Endothelial cell (in vitro differentiated cells): ENCODE results near the gene PCDHGA2. TPM values are rescaled to one million over a fixed set of nuclear protein-coding genes. Genes with fewer than 3 reads are reported as not detected.
"Not testable (repeated sequence)": the region's sequence is repeated elsewhere in the genome, so short reads cannot be mapped to it uniquely, and the experiment has no call there.

Experiments
- DNase-seq: peaks from one replicate; pipeline ENCODE4 v3.0.0; 2021; ENCODE audit warnings: low spot score
- H3K27ac Mint-ChIP-seq: one replicate; pipeline ENCODE4 v1.8.0; 2021; ENCODE audit warnings: mixed read lengths, inconsistent platforms; ENCODE audit not compliant: unreplicated experiment
- H3K27me3 Mint-ChIP-seq: one replicate; pipeline ENCODE4 v1.8.0; 2021; ENCODE audit warnings: mild to moderate bottlenecking, moderate library complexity, mixed read lengths, inconsistent platforms; ENCODE audit not compliant: unreplicated experiment
- H3K36me3 Mint-ChIP-seq: one replicate; pipeline ENCODE4 v1.8.0; 2021; ENCODE audit warnings: mild to moderate bottlenecking, low read depth, mixed read lengths, inconsistent platforms; ENCODE audit not compliant: unreplicated experiment
- H3K4me1 Mint-ChIP-seq: one replicate; pipeline ENCODE4 v1.8.0; 2021; ENCODE audit warnings: mild to moderate bottlenecking, mixed read lengths, inconsistent platforms; ENCODE audit not compliant: unreplicated experiment
- H3K4me3 Mint-ChIP-seq: one replicate; pipeline ENCODE4 v1.8.0; 2021; ENCODE audit warnings: mild to moderate bottlenecking, mixed read lengths, inconsistent platforms; ENCODE audit not compliant: unreplicated experiment
- H3K9me3 Mint-ChIP-seq: one replicate; pipeline ENCODE4 v1.8.0; 2021; ENCODE audit warnings: mixed read lengths, inconsistent platforms; ENCODE audit not compliant: unreplicated experiment
- CTCF ChIP-seq: fragments of 200-600 bp; sonication (generic); IDR thresholded peaks from one replicate; pipeline ENCODE4 v1.5.0; 2021; ENCODE audit warnings: antibody characterized with exemption; ENCODE audit not compliant: unreplicated experiment
- total RNA-seq: library from RNA; stranded (reverse); fragmentation: NEBNext Ultra II Directional; extraction: Animal tissue kit (Norgen Biotek cat#: 25700); gene quantifications from one replicate; pipeline ENCODE4 v1.2.1, GENCODE V29; 2021; ENCODE audit not compliant: unreplicated experiment

The PCDHGA2 gene
- total RNA-seq, 1 donor from 2014 or later = 1.6 TPM

- Mint-ChIP-seq H3K27ac (no peak overlapping the region), H3K27me3 (peaks cover 2% of the 10 kb centered on the region), H3K4me3 (peak overlapping the region; percentile 73), H3K4me1 (no peaks in the 10 kb centered on the region), H3K9me3 (peaks cover 27% of the 10 kb centered on the region), H3K36me3 (peaks cover 62% of the 10 kb centered on the region)
- DNase-seq = no peak
- no peak for TF ChIP-seq CTCF
These were observed 36.1 kb downstream of the PCDHGA2 start for GRCh38 chr5:141374627-141375026.

GRCh38 chr5:141375444-141376155, 37.0 kb downstream of the PCDHGA2 start:
- H3K27ac Mint-ChIP-seq, H3K27me3 Mint-ChIP-seq, DNase-seq, H3K4me1 Mint-ChIP-seq, H3K4me3 Mint-ChIP-seq: not testable (repeated sequence)
- Mint-ChIP-seq H3K9me3 (peaks cover 27% of the 10 kb centered on the region), H3K36me3 (peaks cover 55% of the 10 kb centered on the region)

GRCh38 chr5:141382469-141383294, 44.1 kb downstream of the PCDHGA2 start, which contains the start of gene PCDHGA7:
Gene PCDHGA7, plus strand, starts transcription at chr5:141382742. Its CDS starts 158 bp downstream, at chr5:141382900.
- Mint-ChIP-seq H3K9me3 (peaks cover 22% of the 10 kb centered on the region), H3K27me3 (peaks cover 4% of the 10 kb centered on the region), H3K27ac (no peak within 1 kb of the TSS), H3K4me3 (peak within 1 kb of the TSS; percentile 89), H3K4me1 (no peaks in the 10 kb centered on the region), H3K36me3 (peaks cover 52% of the 10 kb centered on the region)
- no peak for TF ChIP-seq CTCF
- DNase-seq = no peak

- Mint-ChIP-seq H3K9me3 (peaks cover 24% of the 10 kb centered on the region), H3K4me1 (no peaks in the 10 kb centered on the region), H3K4me3 (peak overlapping the region; percentile 89), H3K27ac (no peak overlapping the region), H3K36me3 (peaks cover 54% of the 10 kb centered on the region), H3K27me3 (peaks cover 4% of the 10 kb centered on the region)
- no peak for TF ChIP-seq CTCF
- no peak for DNase-seq
These were observed 44.8 kb downstream of the PCDHGA2 start for GRCh38 chr5:141383345-141383744.

GRCh38 chr5:141384471-141385267, 46.1 kb downstream of the PCDHGA2 start:
- peak overlapping the region; percentile 62 for H3K4me3 Mint-ChIP-seq
- peaks cover 32% of the 10 kb centered on the region for H3K9me3 Mint-ChIP-seq
- no peak for TF ChIP-seq CTCF
- DNase-seq = no peak
- H3K36me3 Mint-ChIP-seq = peaks cover 65% of the 10 kb centered on the region
- H3K4me1 Mint-ChIP-seq = no peaks in the 10 kb centered on the region
- no peak overlapping the region for H3K27ac Mint-ChIP-seq
- H3K27me3 Mint-ChIP-seq = peaks cover 4% of the 10 kb centered on the region
